ENCODE measurements around the gene ETHE1.
A peak's percentile ranks its signal among the peaks of the same experiment; 100 is the strongest.
"Not testable (repeated sequence)": the region's sequence is repeated elsewhere in the genome, so short reads cannot be mapped to it uniquely, and the experiment has no call there.

ETHE1 gene

GRCh38 chr19:43524922-43525835 lies 1.8 kb downstream of the ETHE1 start:
- DNase-seq (ENCODE audit: low read depth in 2 of 2), result peak in 1 of 2 donors; percentile 18

DNA sequence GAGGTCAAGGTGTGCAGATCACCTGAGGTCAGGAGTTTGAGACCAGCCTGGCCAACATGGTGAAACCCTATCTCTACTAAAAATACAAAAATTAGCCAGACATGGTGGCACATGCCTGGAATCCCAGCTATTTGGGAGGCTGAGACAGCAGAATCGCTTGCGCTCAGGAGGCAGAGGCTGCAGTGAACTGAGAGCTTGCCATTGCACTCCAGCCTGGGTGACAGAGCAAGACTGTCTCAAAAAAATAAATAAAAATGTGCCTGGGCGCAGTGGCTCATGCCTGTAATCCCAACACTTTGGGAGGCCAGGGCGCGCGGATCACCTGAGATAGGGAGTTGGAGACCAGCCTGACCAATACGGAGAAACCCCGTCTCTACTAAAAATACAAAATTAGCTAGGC lies 3.3 kb downstream of the ETHE1 start:
- DNase-seq (ENCODE audit: low read depth in 2 of 2), result not testable (repeated sequence)

DNA sequence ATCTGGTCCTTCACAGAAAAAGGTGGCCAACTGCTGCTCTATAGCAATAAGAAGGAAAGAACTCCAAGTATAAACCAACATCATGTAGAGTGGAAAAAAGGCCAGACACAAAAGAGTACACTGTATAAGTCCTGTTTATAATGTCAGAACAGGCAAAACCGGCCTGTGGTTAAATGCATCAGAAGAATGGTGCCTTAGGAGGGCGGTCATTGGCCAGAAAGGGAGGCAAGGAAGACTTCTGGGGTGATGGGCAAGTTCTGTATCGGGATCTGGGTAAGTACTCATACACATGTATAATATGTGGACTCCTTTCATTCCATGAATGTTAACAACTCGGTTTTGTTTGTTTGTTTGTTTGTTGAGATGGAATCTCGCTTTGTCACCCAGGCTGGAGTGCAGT lies 4.1 kb downstream of the ETHE1 start:
- DNase-seq (ENCODE audit: low read depth in 2 of 2), result no peak

- peak; percentile 75 to 79 for DNase-seq (ENCODE audit: low read depth in 2 of 2)
These were observed 7.4 kb downstream of the ETHE1 start for GRCh38 chr19:43519436-43520088.

DNA sequence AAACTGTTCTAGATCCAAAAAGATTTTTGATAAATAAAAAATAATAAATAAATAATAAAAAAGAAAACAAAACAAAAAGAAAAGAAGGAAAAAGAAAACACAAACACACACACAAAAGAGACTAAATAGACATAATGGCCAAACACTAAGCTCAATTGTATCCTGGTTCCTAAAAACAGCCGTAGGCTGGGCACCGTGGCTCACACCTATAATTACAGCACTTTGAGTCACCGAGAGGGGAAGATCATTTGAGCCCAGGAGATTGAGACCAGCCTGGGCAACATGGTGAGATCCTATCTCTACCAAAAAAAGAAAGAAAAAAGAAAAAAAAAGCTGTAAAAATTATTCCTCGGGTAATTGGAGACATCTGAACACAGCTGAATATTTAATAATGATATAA lies 8.9 kb downstream of the ETHE1 start:
- no peak for DNase-seq (ENCODE audit: low read depth in 2 of 2)

DNA sequence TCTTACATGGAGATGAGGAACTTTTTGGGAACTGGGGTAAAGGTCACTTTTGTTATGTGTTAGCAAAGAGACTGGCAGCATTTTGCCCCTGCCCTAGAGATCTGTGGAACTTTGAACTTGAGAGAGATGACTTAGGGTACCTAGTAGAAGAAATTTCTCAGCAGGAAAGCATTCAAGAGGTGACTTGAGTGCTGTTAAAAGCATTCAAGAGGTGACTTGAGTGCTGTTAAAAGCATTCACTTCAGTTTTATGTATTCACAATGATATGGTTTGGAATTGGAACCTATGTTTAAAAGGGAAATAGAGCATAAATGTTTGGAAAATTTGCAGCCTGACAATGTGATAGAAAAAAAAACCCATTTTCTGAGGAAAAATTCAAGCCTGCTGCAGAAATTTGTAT lies 14.6 kb downstream of the ETHE1 start:
- DNase-seq (ENCODE audit: low read depth in 2 of 2), result not testable (repeated sequence)

- no peak for DNase-seq (ENCODE audit: low read depth in 2 of 2)
These were observed 15.7 kb downstream of the ETHE1 start for GRCh38 chr19:43511324-43511723.

GRCh38 chr19:43510713-43511112 lies 16.3 kb downstream of the ETHE1 start:
- no peak for DNase-seq (ENCODE audit: low read depth in 2 of 2)

- DNase-seq (ENCODE audit: low read depth in 2 of 2), result no peak
These were observed 19.1 kb downstream of the ETHE1 start for GRCh38 chr19:43507880-43508279.

DNA sequence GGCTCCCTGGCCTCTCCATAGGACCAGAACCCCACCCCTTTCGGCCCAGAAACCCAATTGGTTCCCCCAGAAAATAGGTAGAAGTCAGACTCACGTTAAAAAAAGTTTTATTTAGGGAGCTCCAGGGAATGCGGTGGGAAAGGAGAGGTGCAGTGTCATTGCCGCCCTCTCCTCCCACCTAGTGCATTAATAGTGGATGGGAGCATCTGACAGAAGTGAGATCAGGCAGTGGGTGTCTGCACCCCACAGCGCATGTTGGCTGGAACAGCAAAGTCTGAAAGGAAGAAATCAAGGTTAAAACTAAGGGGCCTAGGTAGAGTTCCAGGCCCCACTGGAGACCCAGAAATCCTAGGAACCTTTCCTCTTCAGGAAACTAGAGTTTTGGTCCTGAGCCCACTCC lies 20.4 kb downstream of the ETHE1 start:
- no peak for DNase-seq (ENCODE audit: low read depth in 2 of 2)

DNA sequence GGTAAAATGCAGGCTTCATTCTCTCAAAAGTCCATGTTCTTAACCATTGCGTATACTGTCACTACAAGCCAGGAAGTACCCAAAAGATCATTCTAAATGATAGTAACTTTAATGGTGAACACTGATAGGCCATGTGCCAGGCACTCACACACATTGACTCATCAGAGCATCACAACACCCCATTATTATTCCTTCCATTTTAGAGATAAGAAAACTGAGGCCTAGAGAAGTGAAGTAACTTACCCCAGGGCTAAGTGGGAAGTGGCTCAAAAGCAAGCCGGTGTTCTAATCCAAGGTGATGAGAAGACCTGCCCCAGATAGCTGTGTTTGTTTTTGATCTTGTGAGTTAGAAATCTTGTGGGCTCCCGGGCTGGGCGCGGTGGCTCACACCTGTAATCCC lies 21.1 kb downstream of the ETHE1 start:
- DNase-seq (ENCODE audit: low read depth in 2 of 2), result no peak

DNA sequence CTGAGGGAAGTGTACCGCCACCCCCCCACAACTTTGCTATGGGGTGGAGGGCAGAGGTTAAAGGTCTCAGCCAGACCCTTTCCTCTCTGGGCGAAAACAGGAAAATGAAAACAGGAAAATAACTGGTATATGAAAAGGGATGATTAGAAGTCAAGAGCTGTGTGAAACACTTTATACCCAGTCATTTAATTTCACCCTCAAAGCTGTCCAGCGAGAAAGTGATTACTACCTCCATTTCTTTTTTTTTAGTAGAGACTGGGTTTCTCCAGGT lies 21.9 kb downstream of the ETHE1 start:
- DNase-seq (ENCODE audit: low read depth in 2 of 2), result no peak

DNA sequence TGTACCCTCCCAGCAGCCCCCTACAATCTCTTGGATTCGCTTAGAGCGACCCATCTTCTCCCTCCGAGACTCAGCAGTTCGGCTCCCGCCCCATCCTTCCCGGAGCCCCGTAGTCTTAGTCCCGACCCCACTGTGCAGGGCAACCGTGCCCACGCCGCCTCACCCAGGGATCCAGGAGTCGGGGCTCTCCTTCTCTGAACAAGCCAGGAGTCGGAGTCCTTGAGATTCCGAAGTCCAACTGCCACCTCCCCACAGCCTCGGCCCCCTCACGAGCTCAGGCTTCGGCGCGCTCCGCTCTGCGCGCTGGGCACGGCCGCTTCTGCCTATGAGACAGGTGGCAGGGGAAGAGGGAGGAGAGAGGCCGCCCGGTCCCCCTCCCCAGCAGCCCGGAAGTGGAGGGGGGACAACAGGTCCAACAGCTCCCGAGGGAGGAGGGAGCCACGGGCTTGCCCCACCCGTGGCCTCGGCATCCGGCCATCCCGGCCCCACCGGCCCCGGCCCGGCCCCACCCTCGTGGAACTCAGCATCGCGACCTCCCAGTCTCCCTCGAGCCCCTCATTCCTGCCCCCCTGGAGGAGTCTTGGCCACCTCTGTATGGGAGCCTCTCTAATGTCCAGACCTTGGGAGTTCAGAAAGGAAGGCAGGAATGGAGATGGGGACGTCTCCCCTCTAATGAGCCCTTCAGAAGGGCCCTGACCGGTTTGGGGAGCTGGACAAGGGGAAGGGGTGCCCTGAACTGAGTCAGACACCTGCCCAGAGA lies 22.4 kb downstream of the ETHE1 start, which contains the start of gene PHLDB3:
Gene PHLDB3, minus strand, starts transcription at position 321 of the 760 bp plus-strand sequence. CDS start 628 bp downstream, outside the sequence.
- peak; percentile 40 to 45 for DNase-seq (ENCODE audit: low read depth in 2 of 2)

DNA sequence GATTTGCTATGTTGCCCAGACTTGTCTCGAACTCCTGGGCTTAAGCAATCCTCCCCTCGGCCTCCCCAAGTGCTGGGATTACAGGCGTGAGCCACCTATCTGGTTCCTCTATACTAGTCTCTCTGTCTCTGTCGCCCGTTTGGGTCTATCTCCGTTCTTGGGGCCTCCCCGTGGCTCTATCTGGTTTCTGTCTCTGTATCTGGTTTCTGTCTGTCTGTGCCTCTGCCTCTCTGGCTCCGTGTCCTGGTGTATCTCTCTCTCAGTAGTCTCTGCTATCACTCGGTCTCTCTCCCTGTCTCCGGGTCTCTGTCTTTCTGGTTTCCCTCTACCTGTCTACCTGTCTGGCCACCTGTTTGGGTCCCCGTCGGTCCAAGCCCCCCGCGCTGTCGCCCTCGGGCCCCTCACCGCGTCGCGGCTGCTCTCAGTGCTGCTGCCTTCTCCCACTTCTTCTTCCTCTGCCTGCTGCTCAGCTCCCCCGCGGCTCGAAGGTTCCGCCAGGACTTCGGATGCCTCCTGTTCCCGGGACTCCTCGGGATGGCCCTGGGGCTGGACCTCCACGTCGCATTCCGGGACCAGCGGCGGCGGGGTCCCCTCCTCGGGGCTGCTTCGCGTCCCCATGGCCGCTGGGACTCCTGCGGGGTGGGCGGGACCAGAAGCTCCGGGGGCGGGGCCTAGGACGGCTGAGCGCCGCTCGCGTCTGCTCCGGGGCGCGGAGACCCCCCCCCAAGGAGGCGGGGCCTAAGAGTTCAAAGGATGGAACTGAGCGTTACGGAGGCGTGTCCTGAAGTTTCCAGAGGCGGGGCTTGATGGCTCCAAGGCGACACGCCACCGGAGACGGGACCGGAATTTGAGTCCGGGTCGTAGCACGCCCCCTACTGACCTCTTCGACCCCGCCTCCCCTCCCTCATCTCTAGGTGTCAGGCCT lies 23.2 kb downstream of the ETHE1 start:
- peak; percentile 100 for DNase-seq (ENCODE audit: low read depth in 2 of 2)

DNA sequence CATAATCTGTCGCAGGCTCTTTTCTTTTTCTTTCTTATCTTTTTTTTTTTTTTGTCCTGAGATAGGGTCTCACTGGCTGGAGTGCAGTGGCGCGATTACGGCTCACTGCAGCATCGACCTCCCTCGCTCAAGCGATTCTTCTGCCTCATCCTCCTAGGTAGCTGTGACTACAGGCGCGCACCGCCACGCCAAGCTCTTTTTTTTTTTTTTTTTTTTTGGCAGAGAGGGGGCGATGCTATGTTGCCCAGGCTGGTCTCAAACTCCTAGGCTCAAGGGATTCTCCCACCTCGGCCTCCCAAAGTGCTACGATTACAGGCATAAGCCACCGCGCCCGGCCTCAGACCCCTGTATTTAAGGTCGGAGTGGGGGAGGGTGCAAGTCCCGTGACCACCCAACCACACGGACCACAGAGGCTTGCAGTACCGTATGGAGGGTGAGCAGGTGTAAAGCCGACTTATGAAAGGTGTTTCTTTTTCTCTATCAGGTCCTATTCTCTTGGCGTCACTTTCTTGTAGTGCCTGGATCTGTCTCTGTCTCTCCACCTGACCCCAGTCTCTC lies 24.5 kb downstream of the ETHE1 start:
- no peak for DNase-seq (ENCODE audit: low read depth in 2 of 2)

DNA sequence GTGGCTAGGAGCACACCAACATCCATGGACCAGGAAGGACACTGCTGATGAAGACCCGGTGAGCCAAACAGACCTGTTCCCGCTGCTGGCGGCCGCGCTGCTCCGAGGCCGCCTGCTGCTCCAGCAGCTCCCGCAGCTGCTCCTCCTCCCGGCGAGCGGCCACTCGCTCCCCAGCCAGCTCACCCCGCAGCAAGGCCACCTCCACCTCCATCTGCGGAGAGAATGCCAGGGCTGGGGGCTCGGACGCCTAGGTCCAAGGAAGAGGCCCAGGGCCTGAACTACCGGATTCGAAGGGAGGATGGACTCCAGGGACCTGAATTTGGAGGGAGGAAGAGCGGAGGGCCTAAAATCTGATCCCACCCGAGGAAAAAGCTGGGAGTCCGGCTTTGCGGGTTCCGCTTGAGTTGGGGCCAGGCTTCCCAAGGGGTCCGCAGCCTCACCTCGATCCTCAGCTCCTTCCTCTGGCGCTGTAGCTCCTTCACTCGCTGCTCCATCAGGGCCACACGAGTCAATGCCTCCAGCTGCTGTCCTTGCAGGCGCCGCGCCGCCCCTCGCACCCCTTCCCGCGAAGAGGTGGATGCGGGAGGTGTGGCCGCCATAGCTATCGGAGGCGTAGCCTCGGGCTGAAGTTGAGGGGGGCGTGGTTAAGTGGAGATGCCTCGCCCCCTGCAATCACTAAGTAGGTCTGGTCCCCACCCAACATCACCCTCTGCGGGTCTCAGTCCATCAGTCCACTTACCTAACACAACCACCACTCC lies 25.2 kb downstream of the ETHE1 start:
- DNase-seq (ENCODE audit: low read depth in 2 of 2), result no peak

- DNase-seq (ENCODE audit: low read depth in 2 of 2), result no peak
These were observed 28.0 kb downstream of the ETHE1 start for GRCh38 chr19:43499042-43499441.

GRCh38 chr19:43498233-43498842 lies 28.7 kb downstream of the ETHE1 start:
- no peak for DNase-seq (ENCODE audit: low read depth in 2 of 2)

DNA sequence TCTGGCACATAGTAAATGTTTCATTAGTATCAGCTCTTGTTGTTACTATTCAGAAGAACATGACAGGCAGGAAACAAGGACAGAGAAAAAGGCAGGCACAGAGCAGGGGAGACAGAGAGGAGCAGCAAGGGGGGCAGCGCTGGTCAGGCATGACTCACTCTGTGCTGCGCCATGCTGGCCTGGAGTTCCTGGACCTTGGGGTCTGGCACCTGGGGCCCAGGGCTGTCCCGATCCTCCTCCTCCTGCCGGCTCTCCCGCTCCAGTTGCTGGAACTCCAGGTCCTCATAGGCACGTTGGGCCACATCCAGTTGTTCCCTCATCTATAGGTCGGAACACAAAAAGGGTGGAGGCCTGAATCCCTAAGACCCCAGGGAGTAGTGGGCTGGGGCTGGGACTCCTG lies 30.0 kb downstream of the ETHE1 start:
- DNase-seq (ENCODE audit: low read depth in 2 of 2), result no peak

DNA sequence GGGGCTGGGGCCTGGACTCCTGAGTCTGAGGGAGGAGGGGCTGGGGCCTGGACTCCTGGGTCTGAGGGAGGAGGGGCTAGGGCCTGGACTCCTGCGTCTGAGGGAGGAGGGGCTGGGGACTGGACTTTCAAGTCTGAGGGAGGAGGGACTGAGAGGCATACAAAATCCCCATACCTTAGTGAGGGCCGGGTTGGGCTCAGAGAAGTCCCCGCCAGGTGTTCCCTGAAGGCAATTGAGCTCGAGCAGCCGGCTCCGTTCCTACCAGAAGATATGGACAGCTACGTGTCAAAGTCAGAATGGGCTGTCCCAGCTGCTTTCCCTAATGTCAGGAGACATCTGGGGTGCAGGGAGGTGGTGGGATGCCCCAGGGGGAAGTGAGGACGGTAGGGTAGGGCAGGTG lies 31.9 kb downstream of the ETHE1 start:
- no peak for DNase-seq (ENCODE audit: low read depth in 2 of 2)

Data from stimulated activated CD4-positive, alpha-beta T cell treated with anti-CD3 and anti-CD28 coated beads, Interleukin-1b, Interleukin-23, amount 100 ng/mL, for 4 hours (primary cell).